HUES64 (cell line): ENCODE data around the gene PDIK1L.
"Not testable (repeated sequence)": the region's sequence is repeated elsewhere in the genome, so short reads cannot be mapped to it uniquely, and the experiment has no call there.

Source experiments
- H3K27ac ChIP-seq: 2 replicates; pipeline ENCODE4 v1.7.0; 2013; ENCODE audit warnings: low read depth, low read length, inconsistent platforms
- H3K27me3 ChIP-seq: 2 replicates; pipeline ENCODE4 v1.6.1; 2013; ENCODE audit warnings: mild to moderate bottlenecking, low read length; ENCODE audit not compliant: insufficient read depth
- H3K36me3 ChIP-seq: 2 replicates; pipeline ENCODE4 v1.6.1; 2013; ENCODE audit warnings: mild to moderate bottlenecking, low read length; ENCODE audit not compliant: insufficient read depth
- H3K4me1 ChIP-seq: 2 replicates; pipeline ENCODE4 v1.6.1; 2013; ENCODE audit warnings: mild to moderate bottlenecking, low read length, moderate library complexity; ENCODE audit not compliant: insufficient read depth
- H3K4me3 ChIP-seq: 2 replicates; pipeline ENCODE4 v1.5.1; 2013; ENCODE audit warnings: mild to moderate bottlenecking, low read length, moderate library complexity
- H3K9ac ChIP-seq: 2 replicates; pipeline ENCODE4 v1.6.1; 2013; ENCODE audit warnings: mild to moderate bottlenecking, low read depth, low read length
- H3K9me3 ChIP-seq: 2 replicates; pipeline ENCODE4 v1.6.1; 2013; ENCODE audit warnings: low read depth, low read length; ENCODE audit not compliant: insufficient read depth
- WGBS: fragments of 150-250, 120-280 bp; methylation state at CpG from one replicate; pipeline ENCODE4 v1.1.7; 2013; ENCODE audit warnings: missing lambda C conversion rate; 5-methylcytosine and 5-hydroxymethylcytosine counted together

Gene PDIK1L

GRCh38 chr1:26105226-26105548 is 6.4 kb upstream of the PDIK1L start:
- not testable (repeated sequence) for H3K9me3 ChIP-seq, H3K4me3 ChIP-seq, H3K27me3 ChIP-seq, H3K27ac ChIP-seq, H3K4me1 ChIP-seq, H3K9ac ChIP-seq, H3K36me3 ChIP-seq
- 67% methylated on average over 4 of the region's 5 CpGs for WGBS

- H3K27ac ChIP-seq, result no peak overlapping the region
- no peak overlapping the region for H3K9ac ChIP-seq
- WGBS, result 79% methylated on average over 4 of the region's 5 CpGs
Observed at GRCh38 chr1:26109229-26110164, 2.1 kb upstream of the PDIK1L start.

GRCh38 chr1:26110731-26111529 is 694 bp upstream of the PDIK1L start:
- Histone ChIP-seq H3K9me3 (no peaks in the 10 kb centered on the region), H3K9ac (peak overlapping the region; percentile 91), H3K4me1 (peaks cover 15% of the 10 kb centered on the region), H3K27ac (peak overlapping the region; percentile 94), H3K27me3 (peaks cover 16% of the 10 kb centered on the region), H3K36me3 (peaks cover 11% of the 10 kb centered on the region; the same call in 1 of the 2 replicates), H3K4me3 (peak overlapping the region; percentile 100)
- WGBS, result under 1% methylated on average over 85 of the region's 85 CpGs

More at GRCh38 chr1:26109229-26110164, 2.1 kb upstream of the PDIK1L start:
- H3K4me1 ChIP-seq, result peaks cover 15% of the 10 kb centered on the region
- H3K9me3 ChIP-seq, result no peaks in the 10 kb centered on the region
- no peak overlapping the region for H3K4me3 ChIP-seq
- peaks cover 3% of the 10 kb centered on the region; the same call in 1 of the 2 replicates for H3K36me3 ChIP-seq
- H3K27me3 ChIP-seq, result peaks cover 16% of the 10 kb centered on the region

- H3K27ac ChIP-seq, result peak overlapping the region; percentile 94; the same call in 1 of the 2 replicates
- H3K27me3 ChIP-seq, result peaks cover 16% of the 10 kb centered on the region
- H3K9ac ChIP-seq, result peak overlapping the region; percentile 91
- peaks cover 11% of the 10 kb centered on the region; the same call in 1 of the 2 replicates for H3K36me3 ChIP-seq
- H3K4me3 ChIP-seq, result peak overlapping the region; percentile 100
- 10% methylated on average over 9 of the region's 9 CpGs for WGBS
- H3K9me3 ChIP-seq, result no peaks in the 10 kb centered on the region
- peaks cover 15% of the 10 kb centered on the region for H3K4me1 ChIP-seq
Observed at GRCh38 chr1:26112407-26112775, 767 bp downstream of the PDIK1L start.

GRCh38 chr1:26114165-26114927 is 2.7 kb downstream of the PDIK1L start:
- H3K9me3 ChIP-seq, result no peaks in the 10 kb centered on the region
- no peak overlapping the region for H3K4me3 ChIP-seq
- H3K9ac ChIP-seq, result no peak overlapping the region
- peaks cover 15% of the 10 kb centered on the region for H3K27me3 ChIP-seq
- H3K36me3 ChIP-seq, result peaks cover 18% of the 10 kb centered on the region
- 97% methylated on average over 12 of the region's 12 CpGs for WGBS
- peaks cover 15% of the 10 kb centered on the region for H3K4me1 ChIP-seq
- no peak overlapping the region for H3K27ac ChIP-seq

GRCh38 chr1:26119892-26120608 is 8.4 kb downstream of the PDIK1L start:
- Histone ChIP-seq H3K9me3 (no peaks in the 10 kb centered on the region), H3K9ac (no peak overlapping the region), H3K4me3 (no peak overlapping the region), H3K4me1 (no peaks in the 10 kb centered on the region), H3K27me3 (no peaks in the 10 kb centered on the region), H3K27ac (no peak overlapping the region), H3K36me3 (peaks cover 15% of the 10 kb centered on the region)
- WGBS, result 93% methylated on average over 8 of the region's 9 CpGs

GRCh38 chr1:26121854-26122773 is 10.5 kb downstream of the PDIK1L start:
- WGBS, result 86% methylated on average over 8 of the region's 8 CpGs
- peaks cover 8% of the 10 kb centered on the region for H3K4me1 ChIP-seq
- H3K36me3 ChIP-seq, result peaks cover 12% of the 10 kb centered on the region

GRCh38 chr1:26122988-26123973 is 11.7 kb downstream of the PDIK1L start:
- Histone ChIP-seq H3K9me3 (no peaks in the 10 kb centered on the region), H3K27ac (no peak overlapping the region), H3K4me1 (peaks cover 12% of the 10 kb centered on the region), H3K27me3 (no peaks in the 10 kb centered on the region), H3K4me3 (no peak overlapping the region), H3K9ac (no peak overlapping the region), H3K36me3 (peaks cover 12% of the 10 kb centered on the region)
- 72% methylated on average over 6 of the region's 7 CpGs for WGBS

More at GRCh38 chr1:26121854-26122773, 10.5 kb downstream of the PDIK1L start:
- H3K4me3 ChIP-seq, result no peak overlapping the region
- H3K9me3 ChIP-seq, result no peaks in the 10 kb centered on the region
- no peaks in the 10 kb centered on the region for H3K27me3 ChIP-seq
- no peak overlapping the region for H3K27ac ChIP-seq
- H3K9ac ChIP-seq, result no peak overlapping the region
